Astrocyte (in vitro differentiated cells and primary cell): Measurements from ENCODE around the gene ARV1. TPM values are rescaled to one million over a fixed set of nuclear protein-coding genes. Genes with fewer than 3 reads are reported as not detected.

Experiments used
- DNase-seq: peaks from one replicate; pipeline ENCODE4 v3.0.0-alpha.2; 2010; ENCODE audit warnings: low read depth
- FAIRE-seq: peaks from 2 replicates; lab custom pipeline; 2011; peaks lifted over from hg19 to GRCh38; lab: Jason Lieb, UNC
- H2AFZ ChIP-seq: 2 replicates; pipeline ENCODE4 v1.6.0; 2012; ENCODE audit warnings: low read depth, low read length, inconsistent platforms
- H3K27ac ChIP-seq: 2 replicates; pipeline ENCODE4 v1.5.1; 2011; ENCODE audit warnings: low read depth, low read length, inconsistent platforms
- H3K27me3 ChIP-seq: 2 replicates; pipeline ENCODE4 v1.6.0; 2011; ENCODE audit warnings: low read length, inconsistent platforms; ENCODE audit not compliant: insufficient read depth
- H3K36me3 ChIP-seq: 2 replicates; pipeline ENCODE4 v1.5.1; 2011; ENCODE audit warnings: low read length, inconsistent platforms; ENCODE audit not compliant: insufficient read depth
- H3K4me1 ChIP-seq: 2 replicates; pipeline ENCODE4 v1.5.1; 2011; ENCODE audit warnings: low read length, inconsistent platforms; ENCODE audit not compliant: insufficient read depth
- H3K4me2 ChIP-seq: 2 replicates; pipeline ENCODE4 v1.6.0; 2012; ENCODE audit warnings: low read length, inconsistent platforms
- H3K4me3 ChIP-seq: 2 replicates; pipeline ENCODE4 v1.5.1; 2011; ENCODE audit warnings: low read depth, mild to moderate bottlenecking, low read length, inconsistent platforms; ENCODE audit not compliant: insufficient read depth
- H3K79me2 ChIP-seq: 2 replicates; pipeline ENCODE4 v1.6.0; 2012; ENCODE audit warnings: mild to moderate bottlenecking, low read length, inconsistent platforms; ENCODE audit not compliant: insufficient read depth
- H3K9ac ChIP-seq: 2 replicates; pipeline ENCODE4 v1.6.0; 2012; ENCODE audit warnings: mild to moderate bottlenecking, low read length, inconsistent platforms
- H3K9me3 ChIP-seq: 2 replicates; pipeline ENCODE4 v1.5.1; 2012; ENCODE audit warnings: low read depth, mild to moderate bottlenecking, low read length, inconsistent platforms; ENCODE audit not compliant: insufficient read depth
- H4K20me1 ChIP-seq: 2 replicates; pipeline ENCODE4 v1.6.0; 2012; ENCODE audit warnings: low read length, inconsistent platforms; ENCODE audit not compliant: insufficient read depth
- H3K27ac Mint-ChIP-seq: one replicate; pipeline ENCODE4 v1.8.0; 2021; ENCODE audit warnings: mild to moderate bottlenecking, mixed read lengths; ENCODE audit not compliant: unreplicated experiment
- H3K27me3 Mint-ChIP-seq: one replicate; pipeline ENCODE4 v1.8.0; 2021; ENCODE audit warnings: low read depth, mixed read lengths; ENCODE audit not compliant: unreplicated experiment
- H3K36me3 Mint-ChIP-seq: one replicate; pipeline ENCODE4 v1.8.0; 2021; ENCODE audit warnings: low read depth, mixed read lengths; ENCODE audit not compliant: unreplicated experiment
- H3K4me1 Mint-ChIP-seq: one replicate; pipeline ENCODE4 v1.8.0; 2021; ENCODE audit warnings: low read depth, mixed read lengths; ENCODE audit not compliant: unreplicated experiment
- H3K4me3 Mint-ChIP-seq: one replicate; pipeline ENCODE4 v1.8.0; 2021; ENCODE audit warnings: mild to moderate bottlenecking, moderate library complexity, mixed read lengths; ENCODE audit not compliant: unreplicated experiment
- H3K9me3 Mint-ChIP-seq: one replicate; pipeline ENCODE4 v1.8.0; 2021; ENCODE audit warnings: mild to moderate bottlenecking, mixed read lengths; ENCODE audit not compliant: unreplicated experiment
- CTCF ChIP-seq: IDR thresholded peaks from 2 replicates; pipeline ENCODE4 v1.5.1; 2011; ENCODE audit warnings: low read depth, mild to moderate bottlenecking, inconsistent platforms, low read length, moderate library complexity; ENCODE audit not compliant: insufficient read depth
- EZH2 ChIP-seq: IDR thresholded peaks from 2 replicates; pipeline ENCODE4 v1.6.1; 2012; ENCODE audit warnings: mild to moderate bottlenecking, low read length, inconsistent platforms; ENCODE audit not compliant: insufficient read depth
- total RNA-seq: library from RNA; stranded (reverse); gene quantifications from 2 replicates; pipeline ENCODE4 v1.2.1, GENCODE V29; 2021

ARV1 gene
- total RNA-seq, 1 donor from 2014 or later, result 14.4 TPM

GRCh38 chr1:231040800-231041718 is 62.2 kb downstream of the ARV1 start:
- Histone ChIP-seq H3K79me2 (peaks cover 3% of the 10 kb centered on the region), H3K4me2 (peak overlapping the region; percentile 82), H3K27me3 (no peaks in the 10 kb centered on the region), H2AFZ (peak overlapping the region; percentile 72), H3K4me3 (peak overlapping the region; percentile 55), H3K27ac (no peak overlapping the region), H3K9me3 (no peaks in the 10 kb centered on the region), H3K4me1 (peaks cover 4% of the 10 kb centered on the region), H3K36me3 (no peaks in the 10 kb centered on the region), H4K20me1 (peaks cover 14% of the 10 kb centered on the region), H3K9ac (no peak overlapping the region)
- Mint-ChIP-seq H3K4me1 (peaks cover 8% of the 10 kb centered on the region), H3K27me3 (peaks cover 17% of the 10 kb centered on the region), H3K9me3 (peaks cover 10% of the 10 kb centered on the region), H3K36me3 (no peaks in the 10 kb centered on the region), H3K27ac (no peak overlapping the region), H3K4me3 (peak overlapping the region; percentile 74)
- DNase-seq (no peak), FAIRE-seq (no peak)
- TF ChIP-seq EZH2, result no peak
- no peak for TF ChIP-seq CTCF

GRCh38 chr1:231041719-231042261 is 62.9 kb downstream of the ARV1 start:
- no peak overlapping the region for H3K4me3 ChIP-seq
- no peaks in the 10 kb centered on the region for H3K9me3 ChIP-seq
- TF ChIP-seq EZH2 (no peak), CTCF (no peak)
- H3K4me2 ChIP-seq, result no peak overlapping the region
- DNase-seq, result no peak
- H3K9ac ChIP-seq, result no peak overlapping the region
- H3K27ac Mint-ChIP-seq, result no peak overlapping the region
- H3K4me3 Mint-ChIP-seq, result no peak overlapping the region
- H4K20me1 ChIP-seq, result peaks cover 7% of the 10 kb centered on the region
- H3K9me3 Mint-ChIP-seq, result peaks cover 10% of the 10 kb centered on the region
- peaks cover 4% of the 10 kb centered on the region for H3K4me1 ChIP-seq
- no peak for FAIRE-seq
- H3K79me2 ChIP-seq, result no peaks in the 10 kb centered on the region
- peaks cover 2% of the 10 kb centered on the region for H3K27me3 ChIP-seq
- no peak overlapping the region for H2AFZ ChIP-seq
- H3K27ac ChIP-seq, result no peak overlapping the region
- no peaks in the 10 kb centered on the region for H3K36me3 Mint-ChIP-seq
- no peaks in the 10 kb centered on the region for H3K36me3 ChIP-seq
- peaks cover 20% of the 10 kb centered on the region for H3K27me3 Mint-ChIP-seq
- peaks cover under 1% of the 10 kb centered on the region for H3K4me1 Mint-ChIP-seq

- no peak for TF ChIP-seq CTCF
- TF ChIP-seq EZH2, result no peak
- no peaks in the 10 kb centered on the region for H3K79me2 ChIP-seq
- no peaks in the 10 kb centered on the region for H4K20me1 ChIP-seq
- peaks cover 9% of the 10 kb centered on the region for H3K9me3 Mint-ChIP-seq
- no peaks in the 10 kb centered on the region for H3K36me3 ChIP-seq
- H3K9ac ChIP-seq, result no peak overlapping the region
- no peak overlapping the region for H3K4me3 Mint-ChIP-seq
- DNase-seq (no peak), FAIRE-seq (no peak)
- H3K27ac ChIP-seq, result no peak overlapping the region
- no peak overlapping the region for H3K4me2 ChIP-seq
- peaks cover 15% of the 10 kb centered on the region for H3K27me3 ChIP-seq
- no peak overlapping the region for H3K27ac Mint-ChIP-seq
- H3K9me3 ChIP-seq, result no peaks in the 10 kb centered on the region
- H3K27me3 Mint-ChIP-seq, result peaks cover 31% of the 10 kb centered on the region
- H3K36me3 Mint-ChIP-seq, result no peaks in the 10 kb centered on the region
- H2AFZ ChIP-seq, result no peak overlapping the region
- H3K4me1 ChIP-seq, result no peaks in the 10 kb centered on the region
- H3K4me3 ChIP-seq, result no peak overlapping the region
- H3K4me1 Mint-ChIP-seq, result no peaks in the 10 kb centered on the region
Observed at GRCh38 chr1:231044588-231044987, 65.7 kb downstream of the ARV1 start.
